Ishikawa (cell line): ENCODE results near the gene ZCCHC14.
A peak's percentile ranks its signal among the peaks of the same experiment; 100 is the strongest.

Experiments used
- CEBPB ChIP-seq: IDR thresholded peaks from 2 replicates; pipeline ENCODE4 v1.6.1; 2012
- CREB1 ChIP-seq: IDR thresholded peaks from 2 replicates; pipeline ENCODE4 v1.6.1; 2012; ENCODE audit warnings: low read depth
- EGR1 ChIP-seq: IDR thresholded peaks from 2 replicates; pipeline ENCODE4 v1.6.1; 2012
- EP300 ChIP-seq: IDR thresholded peaks from 2 replicates; pipeline ENCODE4 v1.6.1; 2012; ENCODE audit warnings: borderline replicate concordance
- FOXM1 ChIP-seq: IDR thresholded peaks from 2 replicates; pipeline ENCODE4 v1.6.1; 2012; ENCODE audit warnings: low read depth, borderline replicate concordance
- MAX ChIP-seq: IDR thresholded peaks from 2 replicates; pipeline ENCODE4 v1.6.1; 2012
- NFIC ChIP-seq: IDR thresholded peaks from 2 replicates; pipeline ENCODE4 v1.6.1; 2012
- RAD21 ChIP-seq: IDR thresholded peaks from 2 replicates; pipeline ENCODE4 v1.6.1; 2012; ENCODE audit warnings: low read depth
- REST ChIP-seq: IDR thresholded peaks from 2 replicates; pipeline ENCODE4 v1.6.1; 2012; ENCODE audit warnings: low read depth, mild to moderate bottlenecking
- TAF1 ChIP-seq: IDR thresholded peaks from 2 replicates; pipeline ENCODE4 v1.6.1; 2012; ENCODE audit warnings: low read depth, mild to moderate bottlenecking
- TCF12 ChIP-seq: IDR thresholded peaks from 2 replicates; pipeline ENCODE4 v1.6.1; 2012; ENCODE audit warnings: low read depth
- TEAD4 ChIP-seq: IDR thresholded peaks from 2 replicates; pipeline ENCODE4 v1.6.1; 2012
- USF1 ChIP-seq: IDR thresholded peaks from 2 replicates; pipeline ENCODE4 v1.6.1; 2012
- YY1 ChIP-seq: IDR thresholded peaks from 2 replicates; pipeline ENCODE4 v1.6.1; 2012; ENCODE audit warnings: low read depth
- ZBTB7A ChIP-seq: IDR thresholded peaks from 2 replicates; pipeline ENCODE4 v1.6.1; 2012; ENCODE audit warnings: low read depth

The ZCCHC14 gene

GRCh38 chr16:87391324-87391949 lies 101.4 kb downstream of the ZCCHC14 start:
- TF ChIP-seq CEBPB: peak; percentile 80
- TF ChIP-seq MAX: no peak
- TF ChIP-seq REST: no peak

- TF ChIP-seq USF1 (no peak), EP300 (no peak), REST (no peak), MAX (no peak), NFIC (no peak), ZBTB7A (no peak), CREB1 (no peak), RAD21 (no peak), TAF1 (no peak), FOXM1 (no peak), TEAD4 (no peak), EGR1 (no peak), CEBPB (no peak), YY1 (no peak), TCF12 (no peak)
Observed at GRCh38 chr16:87390641-87391323, 102.0 kb downstream of the ZCCHC14 start.

GRCh38 chr16:87389245-87389644 lies 103.6 kb downstream of the ZCCHC14 start:
- TF ChIP-seq CEBPB (no peak), RAD21 (no peak), YY1 (no peak)

- TF ChIP-seq YY1 (no peak), ZBTB7A (no peak), EP300 (no peak), EGR1 (no peak), USF1 (no peak), CREB1 (no peak), TEAD4 (no peak), FOXM1 (no peak), REST (no peak), NFIC (no peak), TAF1 (no peak), MAX (no peak), CEBPB (no peak), TCF12 (no peak), RAD21 (no peak)
Observed at GRCh38 chr16:87388818-87389134, 104.0 kb downstream of the ZCCHC14 start.
